SW480 (cell line): ENCODE measurements around the gene NR1I3.

Source experiments
- DNase-seq: peaks from one replicate; pipeline ENCODE4 v3.0.0-alpha.2; 2016; ENCODE audit warnings: low spot score

The NR1I3 gene

DNA sequence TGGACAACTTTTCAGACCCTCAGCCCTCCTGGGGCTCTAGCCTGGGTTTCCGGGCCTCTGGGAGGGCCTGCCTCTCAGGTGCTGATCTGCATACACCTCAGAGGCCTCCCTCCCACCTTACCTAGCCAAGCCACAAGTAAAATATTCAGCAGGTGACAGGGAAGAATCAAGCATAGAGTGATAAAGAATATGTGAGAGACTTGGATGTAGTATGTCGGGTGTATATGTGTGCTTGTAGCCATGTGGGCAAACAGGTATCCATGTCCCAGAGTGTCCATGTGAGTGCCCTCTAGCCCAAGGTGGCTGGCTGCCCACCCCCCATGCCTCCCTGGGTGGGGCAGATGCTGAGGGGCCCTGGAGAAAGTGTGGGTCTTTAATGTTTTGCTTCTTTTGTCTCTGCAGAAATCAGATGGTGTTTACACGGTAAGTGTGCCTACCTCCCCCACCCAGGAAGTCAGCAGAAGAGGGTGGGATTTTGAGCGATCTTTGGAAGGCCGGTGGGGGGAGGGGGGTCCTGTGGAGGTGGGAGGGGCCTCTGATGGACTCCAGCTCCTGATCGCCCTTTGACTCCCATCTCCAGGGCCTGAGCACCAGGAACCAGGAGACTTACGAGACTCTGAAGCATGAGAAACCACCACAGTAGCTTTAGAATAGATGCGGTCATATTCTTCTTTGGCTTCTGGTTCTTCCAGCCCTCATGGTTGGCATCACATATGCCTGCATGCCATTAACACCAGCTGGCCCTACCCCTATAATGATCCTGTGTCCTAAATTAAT, 19.5 kb downstream of the NR1I3 start:
- no peak for DNase-seq

DNA sequence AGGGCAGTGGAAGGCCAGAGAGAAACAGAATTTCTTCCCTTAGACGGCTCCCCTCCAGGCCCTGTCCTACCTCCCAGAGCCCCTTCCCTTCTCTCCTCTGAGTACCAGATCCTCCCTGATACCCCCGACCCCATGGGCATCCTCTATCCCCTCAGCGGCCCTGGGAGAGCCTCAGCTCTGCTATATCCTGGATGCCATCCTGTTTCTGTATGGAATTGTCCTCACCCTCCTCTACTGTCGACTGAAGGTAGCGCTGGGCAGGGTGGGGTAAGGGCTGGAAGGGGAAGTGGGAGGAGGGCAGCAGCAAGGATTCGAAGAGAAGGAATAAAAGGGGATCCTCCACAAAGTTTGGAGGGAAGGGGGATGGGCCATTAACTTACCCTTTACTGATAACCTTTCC, 20.2 kb downstream of the NR1I3 start:
- DNase-seq, result no peak

GRCh38 chr1:161216945-161217712, 20.9 kb downstream of the NR1I3 start:
- DNase-seq, result no peak

DNA sequence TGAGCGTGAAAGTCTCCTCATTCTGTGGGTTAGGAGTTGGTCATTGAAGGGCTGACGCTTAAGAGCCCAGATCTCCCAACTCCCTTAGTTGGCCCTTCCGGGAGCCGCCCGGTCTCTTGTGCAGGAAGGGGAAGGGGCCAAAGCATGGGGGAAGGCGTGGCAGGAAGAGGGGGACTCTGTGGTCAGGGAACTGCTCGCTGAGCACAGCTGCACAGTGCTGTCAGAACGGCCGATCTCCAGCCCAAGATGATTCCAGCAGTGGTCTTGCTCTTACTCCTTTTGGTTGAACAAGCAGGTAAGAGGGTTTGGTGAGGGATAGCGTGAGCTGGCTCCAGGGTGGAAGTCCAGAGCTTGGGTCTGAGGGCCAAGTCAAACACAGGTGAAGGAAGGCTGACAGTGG, 22.9 kb downstream of the NR1I3 start, which contains the start of gene FCER1G:
Gene FCER1G (plus strand): TSS at position 220 of the 400 bp plus-strand sequence. CDS start 27 bp downstream, at position 247.
- DNase-seq, result no peak

DNA sequence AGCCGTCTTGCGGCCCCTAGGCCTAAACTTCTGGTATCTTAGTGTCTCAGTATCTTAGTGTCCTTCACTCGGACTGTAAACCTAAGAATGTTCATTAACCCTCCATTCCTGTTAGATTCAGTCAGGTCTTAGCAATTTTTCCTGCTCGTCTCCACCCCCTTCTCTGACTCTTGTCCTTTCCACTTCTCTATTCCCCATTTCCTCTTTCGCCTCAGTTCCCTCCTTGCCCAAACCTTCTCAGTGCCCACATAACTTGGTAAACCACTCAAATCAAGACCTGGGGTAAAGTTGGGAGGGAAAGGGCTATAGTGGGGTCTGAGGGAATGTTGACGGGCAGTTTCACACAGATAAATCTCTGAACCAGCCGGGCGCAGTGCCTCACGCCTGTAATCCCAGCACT, 23.6 kb downstream of the NR1I3 start:
- DNase-seq, result no peak

- peak; percentile 70 for DNase-seq
These were observed 28.1 kb downstream of the NR1I3 start for GRCh38 chr1:161209790-161210409.

DNA sequence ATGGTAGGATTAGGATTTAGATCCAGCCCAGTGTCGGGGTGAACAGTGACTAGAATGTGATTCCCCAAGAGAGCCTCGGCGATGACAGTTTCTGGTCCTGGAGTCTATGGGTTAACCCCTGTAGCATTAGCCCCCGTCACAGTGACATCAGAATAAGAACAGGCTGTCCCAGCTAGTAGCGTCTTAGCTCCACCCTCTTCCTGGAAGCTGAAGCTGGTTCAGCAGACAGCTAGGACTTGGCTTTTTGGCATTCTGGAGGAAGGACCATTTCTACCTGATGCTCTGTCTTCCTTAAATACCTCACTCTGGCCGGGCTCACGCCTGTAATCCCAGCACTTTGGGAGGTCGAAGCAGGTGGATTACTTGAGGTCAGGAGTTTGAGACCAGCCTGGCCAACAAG, 30.8 kb downstream of the NR1I3 start:
- DNase-seq, result no peak

DNA sequence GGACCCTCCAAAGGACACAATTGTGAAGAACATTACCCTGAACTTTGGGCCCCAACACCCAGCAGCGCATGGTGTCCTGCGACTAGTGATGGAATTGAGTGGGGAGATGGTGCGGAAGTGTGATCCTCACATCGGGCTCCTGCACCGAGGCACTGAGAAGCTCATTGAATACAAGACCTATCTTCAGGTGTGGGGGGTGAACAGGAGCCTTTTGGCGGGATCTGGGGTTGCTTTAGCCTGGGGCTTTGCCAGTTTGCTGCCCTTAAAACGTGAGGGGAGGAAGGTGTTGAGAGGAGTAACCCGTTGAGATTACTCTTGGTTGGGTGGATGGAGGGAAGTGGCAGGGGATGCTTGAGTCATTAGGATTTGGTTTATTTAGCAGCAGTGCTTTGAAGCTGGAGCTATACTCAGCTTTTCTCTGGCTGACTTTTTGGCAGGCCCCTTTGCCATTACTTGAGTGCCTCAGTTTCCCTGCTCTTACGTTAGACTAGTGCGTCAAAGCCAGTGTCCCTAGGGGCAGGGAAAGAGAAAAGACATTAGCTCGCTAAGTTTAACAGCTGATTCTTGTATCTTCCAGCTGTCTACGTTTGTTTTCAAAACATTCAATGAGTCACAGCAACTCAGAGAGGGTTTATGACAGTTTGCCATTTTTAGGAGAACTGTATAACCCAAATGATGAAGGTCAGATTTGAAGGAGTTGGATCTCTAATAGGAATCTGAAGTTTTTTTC, 31.4 kb downstream of the NR1I3 start:
- no peak for DNase-seq

DNA sequence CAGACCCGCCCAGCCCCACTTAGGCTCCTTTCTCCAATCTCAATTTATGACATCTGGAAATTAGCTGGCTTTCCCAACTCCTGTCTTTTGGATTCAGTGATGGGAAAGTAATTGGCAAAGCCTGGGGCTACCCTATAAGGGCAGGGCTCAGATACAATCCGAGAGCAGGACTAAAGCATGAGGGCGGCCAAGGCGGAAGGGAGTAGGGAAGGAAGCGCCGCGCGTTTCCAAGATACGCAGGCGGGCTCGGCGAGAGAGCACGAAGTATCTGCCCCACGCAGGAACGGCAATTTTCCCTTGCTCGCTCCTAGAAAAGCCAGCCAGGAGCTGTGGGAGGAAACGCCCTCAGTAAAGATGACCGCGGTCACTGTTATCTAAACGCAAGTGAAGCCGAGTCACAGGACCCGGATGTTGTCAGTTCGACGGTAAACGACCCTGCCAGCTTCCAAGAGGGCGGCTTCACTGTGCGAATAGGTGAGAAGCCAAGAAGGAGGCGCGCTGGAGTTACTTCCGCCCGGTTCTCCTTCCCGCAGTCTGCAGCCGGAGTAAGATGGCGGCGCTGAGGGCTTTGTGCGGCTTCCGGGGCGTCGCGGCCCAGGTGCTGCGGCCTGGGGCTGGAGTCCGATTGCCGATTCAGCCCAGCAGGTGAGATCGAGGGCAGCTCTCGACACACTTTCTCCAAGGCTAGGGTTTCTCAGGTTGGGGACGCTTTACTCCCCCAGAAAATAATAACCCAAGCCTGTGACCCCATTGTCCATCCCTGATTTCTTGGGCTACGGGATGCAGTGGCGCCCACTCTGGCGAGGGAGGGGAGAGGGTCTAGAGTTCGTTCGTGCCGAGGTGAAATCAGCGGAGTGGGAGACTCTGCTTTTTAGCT, 35.9 kb downstream of the NR1I3 start, which contains the start of gene NDUFS2:
Gene NDUFS2 (plus strand): TSS at position 532 of the 877 bp plus-strand sequence. CDS start 19 bp downstream, at position 551.
- DNase-seq, result peak; percentile 99

DNA sequence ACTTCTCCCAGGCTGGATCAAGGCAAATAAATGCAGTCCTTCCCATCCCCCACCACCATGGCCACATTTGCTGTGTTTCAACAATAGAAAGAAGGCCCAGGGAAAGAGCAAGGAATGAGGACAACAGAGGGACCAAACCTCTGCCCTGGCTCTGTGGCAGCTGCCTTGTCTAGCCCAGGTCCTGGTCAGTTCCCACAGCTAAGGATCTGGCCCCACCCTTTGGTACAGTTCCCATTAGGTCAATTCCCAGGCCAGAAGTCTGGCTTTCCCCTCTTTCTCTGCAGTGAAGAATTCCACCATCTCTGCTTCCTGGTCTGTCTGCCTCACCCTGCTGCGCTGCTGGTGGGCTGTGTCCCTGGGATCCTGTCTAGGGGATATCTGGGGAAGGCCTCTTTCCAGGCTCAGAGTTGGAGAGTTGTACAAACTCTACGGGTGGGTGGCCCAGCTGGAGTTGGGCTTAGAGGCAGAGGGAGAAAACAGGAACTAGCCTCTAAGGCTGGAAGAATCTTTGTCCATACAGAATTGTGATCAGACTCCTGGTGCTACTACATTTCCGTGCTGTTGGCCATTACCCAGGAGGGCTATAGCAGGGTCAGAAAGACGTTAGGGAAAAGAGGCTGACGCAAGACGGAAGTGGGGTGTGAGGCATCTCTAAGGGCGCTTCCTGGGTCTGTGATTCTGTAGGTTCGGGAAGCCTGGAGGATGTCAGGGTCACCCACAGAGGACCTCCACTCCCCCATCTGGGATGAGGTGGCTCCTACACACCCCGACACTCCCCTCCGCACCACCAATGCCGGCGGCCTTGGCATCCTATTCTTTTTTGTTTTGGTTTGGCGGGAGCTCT, 36.8 kb downstream of the NR1I3 start:
- DNase-seq, result no peak

DNA sequence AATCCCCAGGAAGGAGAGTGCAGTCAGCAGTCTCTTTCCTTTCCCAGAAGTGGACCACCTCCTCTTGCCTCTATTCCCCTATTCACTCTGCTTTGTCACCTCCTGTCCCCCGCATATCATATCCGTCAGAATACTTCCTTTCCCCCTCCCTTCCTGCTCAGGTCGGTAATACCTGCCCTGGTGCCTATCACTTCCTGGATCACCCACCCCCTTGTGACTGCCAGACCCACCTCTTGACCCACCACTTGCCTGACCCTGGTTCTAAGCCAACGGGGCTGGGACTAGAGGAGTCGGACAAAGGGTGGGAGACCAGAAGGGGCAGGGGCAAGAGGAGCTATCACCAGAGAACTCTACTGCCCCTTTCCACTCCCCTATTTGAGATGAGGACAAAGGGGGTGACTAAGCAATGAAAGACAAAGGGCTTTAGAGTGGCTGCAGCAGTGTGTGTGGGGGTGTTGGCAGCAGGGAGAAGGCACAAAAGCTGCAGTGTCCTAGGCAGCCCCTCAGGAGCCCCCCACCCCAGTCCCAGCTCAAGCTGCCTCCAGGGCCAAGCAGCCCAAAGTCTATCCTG, 37.5 kb downstream of the NR1I3 start:
- no peak for DNase-seq

DNA sequence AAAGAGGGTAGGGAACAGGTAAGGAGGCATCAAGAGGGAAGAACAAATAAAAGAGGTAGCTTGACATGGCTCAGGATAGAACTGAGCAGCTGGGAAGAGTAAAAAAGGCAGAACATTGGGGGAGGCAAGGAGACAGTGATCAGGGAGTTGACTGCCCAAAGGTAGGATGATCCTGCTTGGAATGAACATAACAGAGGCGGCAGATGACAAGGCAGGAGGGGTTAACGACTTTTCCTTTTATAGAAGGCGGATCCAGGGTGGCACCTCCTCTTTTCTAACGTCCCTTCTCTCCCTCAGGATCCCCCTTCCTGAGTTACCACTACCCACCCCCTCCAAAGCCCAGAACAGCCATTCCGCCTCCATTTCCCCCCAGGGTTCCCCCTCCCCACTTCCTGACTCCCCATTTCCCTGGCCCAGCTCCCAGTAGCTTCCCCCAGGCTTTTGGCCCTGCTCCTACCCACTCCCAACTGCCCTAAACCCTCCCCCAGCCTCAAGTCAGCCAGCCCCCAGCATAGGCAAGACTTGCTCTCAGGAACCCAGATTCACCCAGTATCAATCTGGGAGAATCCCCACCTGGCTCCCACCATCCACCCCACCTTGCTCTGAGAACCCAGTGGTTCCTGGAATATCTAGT, 38.4 kb downstream of the NR1I3 start:
- no peak for DNase-seq

GRCh38 chr1:161198897-161199431, 39.0 kb downstream of the NR1I3 start, which contains the start of gene ADAMTS4:
TSS of gene ADAMTS4 (minus strand) at chr1:161199054. CDS start at chr1:161198627, 427 bp downstream.
- DNase-seq, result no peak

DNA sequence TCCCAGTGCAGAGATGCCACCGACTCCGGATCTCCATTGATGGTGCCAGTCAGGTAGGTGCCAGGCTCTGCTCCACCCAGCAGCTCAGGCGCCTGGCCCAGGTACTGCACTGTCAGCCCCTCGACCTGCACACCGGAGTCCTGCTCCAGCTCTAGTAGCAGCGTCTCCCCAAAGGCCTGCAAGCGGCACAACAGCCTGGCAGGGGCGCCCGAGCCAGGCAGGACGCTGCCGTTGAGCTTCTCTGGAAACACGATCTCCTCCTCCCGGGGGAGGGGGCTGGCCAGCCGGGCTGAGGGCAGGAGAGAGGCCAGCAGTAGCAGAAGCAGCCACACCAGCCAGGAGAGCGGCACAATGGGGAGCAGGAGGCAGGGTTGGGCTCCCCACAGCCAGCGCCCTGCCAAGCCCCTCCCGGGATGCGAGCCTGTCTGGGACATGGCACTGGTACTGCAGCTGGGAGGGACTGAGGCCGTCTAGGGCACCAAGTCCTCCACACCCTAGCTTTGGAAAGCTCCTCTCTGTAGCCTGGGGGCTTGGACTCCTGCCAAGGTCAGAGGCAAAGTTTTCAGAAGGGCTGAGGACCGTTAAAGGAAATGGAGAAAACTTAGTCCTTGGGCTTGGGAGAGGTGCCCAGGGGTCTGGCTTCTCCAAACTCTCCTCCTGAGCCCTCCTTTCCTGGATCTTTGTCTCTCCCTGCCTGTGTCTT, 39.7 kb downstream of the NR1I3 start:
- no peak for DNase-seq

- DNase-seq, result no peak
These were observed 40.3 kb downstream of the NR1I3 start for GRCh38 chr1:161197560-161198193.

GRCh38 chr1:161196521-161197451, 41.2 kb downstream of the NR1I3 start:
- DNase-seq, result no peak

GRCh38 chr1:161196111-161196510, 41.9 kb downstream of the NR1I3 start:
- no peak for DNase-seq
